ENCODE results near the gene SH3PXD2A. TPM values are rescaled to one million over a fixed set of nuclear protein-coding genes. Genes with fewer than 3 reads are reported as not detected.

Gene SH3PXD2A
- total RNA-seq, 2 experiments from 2014 or later = 6.5 to 7.4 TPM

- Mint-ChIP-seq H3K4me3 (no peak overlapping the region), H3K27me3 (no peaks in the 10 kb centered on the region), H3K27ac (no peak overlapping the region), H3K36me3 (ENCODE audit: low read depth) (no peaks in the 10 kb centered on the region), H3K9me3 (no peaks in the 10 kb centered on the region), H3K4me1 (ENCODE audit: low read depth) (peaks cover 3% of the 10 kb centered on the region)
- CTCF ChIA-PET = no interaction called here
- no peak for DNase-seq
- POLR2A ChIA-PET = no interaction called here
- intact Hi-C loops (cut with micrococcal nuclease) = no loop called here
- ATAC-seq = no peak
- TF ChIP-seq CTCF (IDR thresholded peaks at IDR 0.05) = no peak
Observed at GRCh38 chr10:103812432-103812831, 42.9 kb downstream of the SH3PXD2A start.

- no peak overlapping the region for H3K4me3 Mint-ChIP-seq
Observed at GRCh38 chr10:103812004-103812403, 43.4 kb downstream of the SH3PXD2A start.

GRCh38 chr10:103811463-103811862 is 43.9 kb downstream of the SH3PXD2A start:
- intact Hi-C loops (cut with micrococcal nuclease) = no loop called here
- Mint-ChIP-seq H3K4me1 (ENCODE audit: low read depth) (peaks cover 3% of the 10 kb centered on the region), H3K27ac (no peak overlapping the region), H3K36me3 (ENCODE audit: low read depth) (no peaks in the 10 kb centered on the region), H3K4me3 (no peak overlapping the region), H3K27me3 (no peaks in the 10 kb centered on the region), H3K9me3 (no peaks in the 10 kb centered on the region)
- TF ChIP-seq CTCF (IDR thresholded peaks at IDR 0.05) = no peak
- ATAC-seq (no peak), DNase-seq (no peak)
- ChIA-PET CTCF (no interaction called here), POLR2A (no interaction called here)

More at GRCh38 chr10:103812004-103812403, 43.4 kb downstream of the SH3PXD2A start:
- peaks cover 3% of the 10 kb centered on the region for H3K4me1 Mint-ChIP-seq (ENCODE audit: low read depth)
- ChIA-PET CTCF (no interaction called here), POLR2A (no interaction called here)
- H3K27ac Mint-ChIP-seq = no peak overlapping the region
- ATAC-seq = no peak
- no peaks in the 10 kb centered on the region for H3K27me3 Mint-ChIP-seq
- TF ChIP-seq CTCF (IDR thresholded peaks at IDR 0.05) = no peak
- no peak for DNase-seq
- no peaks in the 10 kb centered on the region for H3K36me3 Mint-ChIP-seq (ENCODE audit: low read depth)
- intact Hi-C loops (cut with micrococcal nuclease) = no loop called here
- no peaks in the 10 kb centered on the region for H3K9me3 Mint-ChIP-seq

- ChIA-PET CTCF (no interaction called here), POLR2A (no interaction called here)
- no peak for TF ChIP-seq CTCF (IDR thresholded peaks at IDR 0.05)
- Mint-ChIP-seq H3K27me3 (no peaks in the 10 kb centered on the region), H3K4me3 (no peak overlapping the region), H3K9me3 (no peaks in the 10 kb centered on the region), H3K4me1 (ENCODE audit: low read depth) (peaks cover 7% of the 10 kb centered on the region), H3K27ac (no peak overlapping the region), H3K36me3 (ENCODE audit: low read depth) (no peaks in the 10 kb centered on the region)
- DNase-seq (no peak), ATAC-seq (no peak)
- intact Hi-C loops (cut with micrococcal nuclease) = no loop called here
Observed at GRCh38 chr10:103808780-103809179, 46.6 kb downstream of the SH3PXD2A start.

GRCh38 chr10:103807996-103808395 is 47.4 kb downstream of the SH3PXD2A start:
- Mint-ChIP-seq H3K4me3 (no peak overlapping the region), H3K27ac (no peak overlapping the region), H3K27me3 (no peaks in the 10 kb centered on the region), H3K4me1 (ENCODE audit: low read depth) (peaks cover 10% of the 10 kb centered on the region), H3K9me3 (no peaks in the 10 kb centered on the region), H3K36me3 (ENCODE audit: low read depth) (no peaks in the 10 kb centered on the region)
- CTCF ChIA-PET = interaction anchor here (1.1 kb wide), 1 partner anchor 9 kb away, joined by 5 read pairs; no protein-coding TSS in a partner anchor
- intact Hi-C loops (cut with micrococcal nuclease) = no loop called here
- POLR2A ChIA-PET = no interaction called here
- no peak for ATAC-seq
- TF ChIP-seq CTCF (IDR thresholded peaks at IDR 0.05) = no peak
- DNase-seq = no peak

Data from activated CD8-positive, alpha-beta T cell treated with anti-CD3 and anti-CD28 coated beads for 36 hours (primary cell).